Activated CD4-positive, alpha-beta T cell treated with anti-CD3 and anti-CD28 coated beads for 1 hour (primary cell): Measurements from ENCODE around the gene TRAK2.
"Not testable (repeated sequence)": the region's sequence is repeated elsewhere in the genome, so short reads cannot be mapped to it uniquely, and the experiment has no call there.

Experiments
- DNase-seq: peaks from one replicate; pipeline ENCODE4 v3.0.0-alpha.2; 2020

TRAK2 gene

GRCh38 chr2:201451292-201452057, at the start of gene TRAK2, which contains the start of gene STRADB:
TRAK2 (minus strand) TSS chr2:201451458; CDS start chr2:201420507, 30,951 bp downstream.
STRADB (plus strand) TSS chr2:201451740; CDS start chr2:201454841, 3,101 bp downstream.
- peak; percentile 91 for DNase-seq

GRCh38 chr2:201500534-201500933, 49.3 kb upstream of the TRAK2 start:
- no peak for DNase-seq

- DNase-seq: no peak
Observed at GRCh38 chr2:201496785-201497184, 45.5 kb upstream of the TRAK2 start.

GRCh38 chr2:201490291-201490690, 39.0 kb upstream of the TRAK2 start:
- no peak for DNase-seq

- DNase-seq: no peak
Observed at GRCh38 chr2:201484805-201485204, 33.5 kb upstream of the TRAK2 start.

GRCh38 chr2:201483758-201484157, 32.5 kb upstream of the TRAK2 start:
- DNase-seq: not testable (repeated sequence)

- DNase-seq: no peak
Observed at GRCh38 chr2:201483342-201483741, 32.1 kb upstream of the TRAK2 start.

- DNase-seq: no peak
Observed at GRCh38 chr2:201482543-201482942, 31.3 kb upstream of the TRAK2 start.

GRCh38 chr2:201472411-201472810, 21.2 kb upstream of the TRAK2 start:
- no peak for DNase-seq

- DNase-seq: no peak
Observed at GRCh38 chr2:201471732-201472393, 20.6 kb upstream of the TRAK2 start.

GRCh38 chr2:201470821-201471731, 19.8 kb upstream of the TRAK2 start:
- no peak for DNase-seq

GRCh38 chr2:201467666-201468065, 16.4 kb upstream of the TRAK2 start:
- DNase-seq: no peak

GRCh38 chr2:201466050-201466675, 14.9 kb upstream of the TRAK2 start:
- DNase-seq: no peak

- no peak for DNase-seq
Observed at GRCh38 chr2:201465524-201465971, 14.3 kb upstream of the TRAK2 start.

GRCh38 chr2:201464547-201464946, 13.3 kb upstream of the TRAK2 start:
- DNase-seq: no peak

GRCh38 chr2:201460532-201460931, 9.3 kb upstream of the TRAK2 start:
- DNase-seq: no peak

GRCh38 chr2:201458381-201458780, 7.1 kb upstream of the TRAK2 start:
- no peak for DNase-seq

GRCh38 chr2:201452922-201453643, 1.8 kb upstream of the TRAK2 start:
- DNase-seq: no peak

- DNase-seq: no peak
Observed at GRCh38 chr2:201452058-201452921, 1.0 kb upstream of the TRAK2 start.

- DNase-seq: no peak
Observed at GRCh38 chr2:201450954-201451291, 335 bp downstream of the TRAK2 start.

- no peak for DNase-seq
Observed at GRCh38 chr2:201448701-201449100, 2.6 kb downstream of the TRAK2 start.
